ENCODE results near the gene HSPA1L.

DNA sequence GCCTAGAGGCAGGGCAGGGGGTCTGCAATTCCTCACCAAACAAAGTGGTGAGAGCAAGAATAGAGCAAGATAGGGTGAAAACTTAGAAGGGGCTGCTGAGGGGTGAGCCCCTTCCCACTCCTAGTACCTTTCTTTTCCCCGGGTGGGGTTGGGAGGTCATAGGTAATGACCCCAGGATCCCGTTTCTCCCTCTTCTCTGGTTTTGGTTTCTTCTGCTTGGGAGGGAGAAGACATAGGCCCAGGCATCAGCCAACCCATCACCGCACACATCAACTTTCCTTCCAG lies 23.1 kb downstream of the HSPA1L start:
- TF ChIP-seq, protein P1, sequence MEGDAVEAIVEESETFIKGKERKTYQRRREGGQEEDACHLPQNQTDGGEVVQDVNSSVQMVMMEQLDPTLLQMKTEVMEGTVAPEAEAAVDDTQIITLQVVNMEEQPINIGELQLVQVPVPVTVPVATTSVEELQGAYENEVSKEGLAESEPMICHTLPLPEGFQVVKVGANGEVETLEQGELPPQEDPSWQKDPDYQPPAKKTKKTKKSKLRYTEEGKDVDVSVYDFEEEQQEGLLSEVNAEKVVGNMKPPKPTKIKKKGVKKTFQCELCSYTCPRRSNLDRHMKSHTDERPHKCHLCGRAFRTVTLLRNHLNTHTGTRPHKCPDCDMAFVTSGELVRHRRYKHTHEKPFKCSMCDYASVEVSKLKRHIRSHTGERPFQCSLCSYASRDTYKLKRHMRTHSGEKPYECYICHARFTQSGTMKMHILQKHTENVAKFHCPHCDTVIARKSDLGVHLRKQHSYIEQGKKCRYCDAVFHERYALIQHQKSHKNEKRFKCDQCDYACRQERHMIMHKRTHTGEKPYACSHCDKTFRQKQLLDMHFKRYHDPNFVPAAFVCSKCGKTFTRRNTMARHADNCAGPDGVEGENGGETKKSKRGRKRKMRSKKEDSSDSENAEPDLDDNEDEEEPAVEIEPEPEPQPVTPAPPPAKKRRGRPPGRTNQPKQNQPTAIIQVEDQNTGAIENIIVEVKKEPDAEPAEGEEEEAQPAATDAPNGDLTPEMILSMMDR (IDR thresholded peaks at IDR 0.05): no peak
- TF ChIP-seq POLR2A (IDR thresholded peaks at IDR 0.05): no peak

Data from lower leg skin (tissue), 3 donors.